PC-3 (cell line): ENCODE results near the gene ARHGAP15.

Experiments used
- EZH2 ChIP-seq: fragments of 300-600 bp; sonication (generic); IDR thresholded peaks from one replicate; pipeline ENCODE4 v1.6.1; 2017; ENCODE audit warnings: antibody characterized with exemption, mild to moderate bottlenecking, low read length; ENCODE audit not compliant: unreplicated experiment
- EZH2phosphoT487 ChIP-seq: fragments of 300-600 bp; sonication (generic); IDR thresholded peaks from 2 replicates; pipeline ENCODE4 v1.6.1; 2018; ENCODE audit warnings: mild to moderate bottlenecking, antibody characterized with exemption, low read length, borderline replicate concordance
- TF ChIP-seq, protein P1 (sequence below): fragments of 300-600 bp; sonication (generic); conservative IDR thresholded peaks from 2 replicates; pipeline ENCODE4 v1.5.1; 2017; ENCODE audit warnings: antibody characterized with exemption, low read depth, mild to moderate bottlenecking, low read length

DNA sequence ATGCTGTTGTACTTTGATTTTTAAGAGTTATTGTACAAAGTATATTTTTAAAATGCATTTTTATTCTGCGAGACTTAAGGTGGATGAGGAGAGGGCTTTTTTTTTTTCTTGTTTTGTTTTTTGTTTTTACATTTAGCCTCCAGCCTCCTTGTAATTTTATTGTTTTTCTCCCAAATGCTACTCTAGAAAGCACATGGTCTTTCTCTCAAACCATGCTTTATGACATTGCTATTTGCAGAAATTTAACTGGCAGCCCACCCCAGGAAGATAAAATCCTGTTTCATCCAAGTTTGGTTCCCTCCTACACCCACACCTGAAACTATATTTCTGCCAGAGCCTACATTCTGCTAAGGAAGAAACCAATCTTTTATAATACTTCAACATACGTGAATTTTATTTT lies 184.6 kb downstream of the ARHGAP15 start:
- TF ChIP-seq, protein P1, sequence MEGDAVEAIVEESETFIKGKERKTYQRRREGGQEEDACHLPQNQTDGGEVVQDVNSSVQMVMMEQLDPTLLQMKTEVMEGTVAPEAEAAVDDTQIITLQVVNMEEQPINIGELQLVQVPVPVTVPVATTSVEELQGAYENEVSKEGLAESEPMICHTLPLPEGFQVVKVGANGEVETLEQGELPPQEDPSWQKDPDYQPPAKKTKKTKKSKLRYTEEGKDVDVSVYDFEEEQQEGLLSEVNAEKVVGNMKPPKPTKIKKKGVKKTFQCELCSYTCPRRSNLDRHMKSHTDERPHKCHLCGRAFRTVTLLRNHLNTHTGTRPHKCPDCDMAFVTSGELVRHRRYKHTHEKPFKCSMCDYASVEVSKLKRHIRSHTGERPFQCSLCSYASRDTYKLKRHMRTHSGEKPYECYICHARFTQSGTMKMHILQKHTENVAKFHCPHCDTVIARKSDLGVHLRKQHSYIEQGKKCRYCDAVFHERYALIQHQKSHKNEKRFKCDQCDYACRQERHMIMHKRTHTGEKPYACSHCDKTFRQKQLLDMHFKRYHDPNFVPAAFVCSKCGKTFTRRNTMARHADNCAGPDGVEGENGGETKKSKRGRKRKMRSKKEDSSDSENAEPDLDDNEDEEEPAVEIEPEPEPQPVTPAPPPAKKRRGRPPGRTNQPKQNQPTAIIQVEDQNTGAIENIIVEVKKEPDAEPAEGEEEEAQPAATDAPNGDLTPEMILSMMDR = no peak
- TF ChIP-seq EZH2 = no peak
- TF ChIP-seq EZH2phosphoT487 = no peak
